Measurements from ENCODE around the gene USP24.

The USP24 gene

GRCh38 chr1:55246331-55246730 is 31.2 kb upstream of the USP24 start:
- no peaks in the 10 kb centered on the region for H3K9me2 ChIP-seq (replicated peaks; ENCODE audit: low read depth, low read length)
- H4K20me1 ChIP-seq (ENCODE audit: insufficient read depth, low read length, poor library complexity, severe bottlenecking): no peaks in the 10 kb centered on the region
- no peak overlapping the region for H3K9ac ChIP-seq (ENCODE audit: low read depth, low read length, poor library complexity, severe bottlenecking)
- H3K4me1 ChIP-seq (ENCODE audit: insufficient read depth, low read length, poor library complexity, severe bottlenecking): no peaks in the 10 kb centered on the region
- H2AFZ ChIP-seq (ENCODE audit: low read length): no peak overlapping the region
- H3K79me2 ChIP-seq (ENCODE audit: insufficient read depth, low read length): no peaks in the 10 kb centered on the region
- H3K36me3 ChIP-seq (ENCODE audit: insufficient read depth, low read length): no peaks in the 10 kb centered on the region
- no peaks in the 10 kb centered on the region for H3K9me3 ChIP-seq (ENCODE audit: insufficient read depth, low read depth, low read length)
- no peak overlapping the region for H3K4me2 ChIP-seq (ENCODE audit: low read depth, low read length, poor library complexity, severe bottlenecking)
- H3K27me3 ChIP-seq (ENCODE audit: insufficient read depth, low read length, poor library complexity, severe bottlenecking): no peaks in the 10 kb centered on the region
- H3F3A ChIP-seq (ENCODE audit: low read depth): no peaks in the 10 kb centered on the region
- no peak overlapping the region for H3K4me3 ChIP-seq (ENCODE audit: low read length, poor library complexity, severe bottlenecking)
- TF ChIP-seq EZH2phosphoT487 (IDR thresholded peaks at IDR 0.05; ENCODE audit: borderline replicate concordance): no peak
- TF ChIP-seq, protein P1, sequence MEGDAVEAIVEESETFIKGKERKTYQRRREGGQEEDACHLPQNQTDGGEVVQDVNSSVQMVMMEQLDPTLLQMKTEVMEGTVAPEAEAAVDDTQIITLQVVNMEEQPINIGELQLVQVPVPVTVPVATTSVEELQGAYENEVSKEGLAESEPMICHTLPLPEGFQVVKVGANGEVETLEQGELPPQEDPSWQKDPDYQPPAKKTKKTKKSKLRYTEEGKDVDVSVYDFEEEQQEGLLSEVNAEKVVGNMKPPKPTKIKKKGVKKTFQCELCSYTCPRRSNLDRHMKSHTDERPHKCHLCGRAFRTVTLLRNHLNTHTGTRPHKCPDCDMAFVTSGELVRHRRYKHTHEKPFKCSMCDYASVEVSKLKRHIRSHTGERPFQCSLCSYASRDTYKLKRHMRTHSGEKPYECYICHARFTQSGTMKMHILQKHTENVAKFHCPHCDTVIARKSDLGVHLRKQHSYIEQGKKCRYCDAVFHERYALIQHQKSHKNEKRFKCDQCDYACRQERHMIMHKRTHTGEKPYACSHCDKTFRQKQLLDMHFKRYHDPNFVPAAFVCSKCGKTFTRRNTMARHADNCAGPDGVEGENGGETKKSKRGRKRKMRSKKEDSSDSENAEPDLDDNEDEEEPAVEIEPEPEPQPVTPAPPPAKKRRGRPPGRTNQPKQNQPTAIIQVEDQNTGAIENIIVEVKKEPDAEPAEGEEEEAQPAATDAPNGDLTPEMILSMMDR (conservative IDR thresholded peaks at IDR 0.05; ENCODE audit: low read length): no peak

DNA sequence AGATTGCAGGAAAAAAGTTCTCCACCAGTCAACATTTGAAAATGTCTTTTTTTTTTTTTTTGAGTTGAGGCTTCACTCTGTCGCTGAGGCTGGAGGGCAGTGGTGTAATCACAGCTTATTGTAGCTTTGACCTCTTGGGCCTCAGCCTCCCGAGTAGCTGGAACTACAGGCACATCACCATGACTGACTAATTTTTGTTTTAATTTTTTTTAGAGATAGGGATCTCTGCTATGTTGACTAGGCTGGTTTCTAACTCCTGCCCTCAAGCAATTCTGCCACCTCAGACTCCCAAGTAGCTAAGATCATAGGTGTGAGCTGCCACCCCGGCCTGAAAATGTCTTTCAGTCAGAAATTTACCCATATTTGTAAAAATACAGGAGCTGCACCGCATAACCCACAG is 30.6 kb upstream of the USP24 start:
- TF ChIP-seq, protein P1 (conservative IDR thresholded peaks at IDR 0.05; ENCODE audit: low read length): no peak
- TF ChIP-seq EZH2phosphoT487 (IDR thresholded peaks at IDR 0.05; ENCODE audit: borderline replicate concordance): no peak
- H3K27me3 ChIP-seq (ENCODE audit: insufficient read depth, low read length, poor library complexity, severe bottlenecking): no peaks in the 10 kb centered on the region
- no peaks in the 10 kb centered on the region for H3K36me3 ChIP-seq (ENCODE audit: insufficient read depth, low read length)
- H4K20me1 ChIP-seq (ENCODE audit: insufficient read depth, low read length, poor library complexity, severe bottlenecking): no peaks in the 10 kb centered on the region
- no peaks in the 10 kb centered on the region for H3K79me2 ChIP-seq (ENCODE audit: insufficient read depth, low read length)
- H3K9me3 ChIP-seq (ENCODE audit: insufficient read depth, low read depth, low read length): no peaks in the 10 kb centered on the region
- no peaks in the 10 kb centered on the region for H3K9me2 ChIP-seq (replicated peaks; ENCODE audit: low read depth, low read length)
- H3K4me1 ChIP-seq (ENCODE audit: insufficient read depth, low read length, poor library complexity, severe bottlenecking): no peaks in the 10 kb centered on the region
- H3K4me3 ChIP-seq (ENCODE audit: low read length, poor library complexity, severe bottlenecking): no peak overlapping the region
- H3F3A ChIP-seq (ENCODE audit: low read depth): no peaks in the 10 kb centered on the region
- no peak overlapping the region for H2AFZ ChIP-seq (ENCODE audit: low read length)
- H3K4me2 ChIP-seq (ENCODE audit: low read depth, low read length, poor library complexity, severe bottlenecking): no peak overlapping the region
- H3K9ac ChIP-seq (ENCODE audit: low read depth, low read length, poor library complexity, severe bottlenecking): no peak overlapping the region

- Histone ChIP-seq H3K4me3 (ENCODE audit: low read length, poor library complexity, severe bottlenecking) (no peak overlapping the region), H3K9me2 (replicated peaks; ENCODE audit: low read depth, low read length) (no peaks in the 10 kb centered on the region), H3K4me2 (ENCODE audit: low read depth, low read length, poor library complexity, severe bottlenecking) (no peak overlapping the region), H3K9ac (ENCODE audit: low read depth, low read length, poor library complexity, severe bottlenecking) (no peak overlapping the region), H3K27me3 (ENCODE audit: insufficient read depth, low read length, poor library complexity, severe bottlenecking) (no peaks in the 10 kb centered on the region), H3F3A (ENCODE audit: low read depth) (no peaks in the 10 kb centered on the region), H3K79me2 (ENCODE audit: insufficient read depth, low read length) (no peaks in the 10 kb centered on the region), H3K9me3 (ENCODE audit: insufficient read depth, low read depth, low read length) (no peaks in the 10 kb centered on the region), H4K20me1 (ENCODE audit: insufficient read depth, low read length, poor library complexity, severe bottlenecking) (no peaks in the 10 kb centered on the region), H3K36me3 (ENCODE audit: insufficient read depth, low read length) (no peaks in the 10 kb centered on the region), H3K4me1 (ENCODE audit: insufficient read depth, low read length, poor library complexity, severe bottlenecking) (no peaks in the 10 kb centered on the region), H2AFZ (ENCODE audit: low read length) (no peak overlapping the region)
- TF ChIP-seq EZH2phosphoT487 (IDR thresholded peaks at IDR 0.05; ENCODE audit: borderline replicate concordance): no peak
- TF ChIP-seq, protein P1 (conservative IDR thresholded peaks at IDR 0.05; ENCODE audit: low read length): no peak
These were observed 29.4 kb upstream of the USP24 start for GRCh38 chr1:55244476-55245099.
